K562 (cell line): ENCODE data around the gene USP50. TPM values are rescaled to one million over a fixed set of nuclear protein-coding genes. Genes with fewer than 3 reads are reported as not detected.

ENCODE experiments used
- ADNP ChIP-seq: fragments of 200-800 bp; sonication (Bioruptor generic); IDR thresholded peaks from 2 replicates; pipeline ENCODE4 v1.6.1; 2016; ENCODE audit warnings: missing genetic modification characterization, missing compliant biosample characterization
- ATF7 ChIP-seq: fragments of 450-650 bp; IDR thresholded peaks from 2 replicates; pipeline ENCODE4 v1.7.1; 2014; ENCODE audit warnings: mild to moderate bottlenecking, moderate library complexity
- CLOCK ChIP-seq: fragments of 250-450 bp; sonication (Bioruptor Pico); IDR thresholded peaks from 2 replicates; pipeline ENCODE4 v1.4.0; 2020; ENCODE audit warnings: mild to moderate bottlenecking, moderate library complexity, borderline replicate concordance
- CTCFL ChIP-seq: IDR thresholded peaks from 2 replicates; pipeline ENCODE4 v1.6.1; 2011; ENCODE audit warnings: borderline replicate concordance, low read depth, mild to moderate bottlenecking, moderate library complexity, low read length; ENCODE audit not compliant: insufficient read depth, poor library complexity, severe bottlenecking
- FOXP4 ChIP-seq: sonication (generic); formaldehyde crosslinking; IDR thresholded peaks from 2 replicates; pipeline ENCODE4 v1.8.0; 2022; ENCODE audit warnings: mild to moderate bottlenecking, missing genetic modification reagents, borderline replicate concordance
- HIVEP1 ChIP-seq: fragments of 250-450 bp; sonication (Bioruptor Pico); IDR thresholded peaks from 2 replicates; pipeline ENCODE4 v1.4.0; 2020; ENCODE audit warnings: mild to moderate bottlenecking
- KLF16 ChIP-seq: IDR thresholded peaks from 2 replicates; pipeline ENCODE4 v1.6.1; 2016; ENCODE audit warnings: antibody characterized with exemption
- MECOM ChIP-seq: fragments of 250-450 bp; sonication (Bioruptor Pico); IDR thresholded peaks from 2 replicates; pipeline ENCODE4 v1.8.0; 2022; ENCODE audit warnings: inconsistent platforms
- NCOR1 ChIP-seq: fragments of 450-650 bp; IDR thresholded peaks from 2 replicates; pipeline ENCODE4 v1.6.1; 2016; ENCODE audit warnings: mild to moderate bottlenecking, moderate library complexity
- POLR2A ChIP-seq: fragments of 450-650 bp; conservative IDR thresholded peaks from 2 replicates; pipeline ENCODE4 v1.6.1; 2016
- POLR3A ChIP-seq: IDR thresholded peaks from 2 replicates; pipeline ENCODE4 v1.6.1; 2011; ENCODE audit warnings: borderline replicate concordance, mild to moderate bottlenecking, moderate library complexity; ENCODE audit not compliant: insufficient read length, insufficient read depth; ENCODE audit errors: extremely low read depth
- SRSF9 ChIP-seq: fragments of 200-400 bp; formaldehyde crosslinking; IDR thresholded peaks from 2 replicates; pipeline ENCODE4 v1.6.1; 2017; ENCODE audit warnings: low read depth, low read length, borderline replicate concordance
- STAT5A ChIP-seq: IDR thresholded peaks from 2 replicates; pipeline ENCODE4 v1.6.1; 2012; ENCODE audit warnings: low read length, inconsistent platforms, borderline replicate concordance
- TCF3 ChIP-seq: sonication (generic); formaldehyde crosslinking; IDR thresholded peaks from 2 replicates; pipeline ENCODE4 v1.4.0; 2020; ENCODE audit warnings: mild to moderate bottlenecking, missing genetic modification reagents
- TGIF2 ChIP-seq: sonication (generic); formaldehyde crosslinking; IDR thresholded peaks from 2 replicates; pipeline ENCODE4 v1.8.1; 2022; ENCODE audit warnings: mild to moderate bottlenecking, missing genetic modification reagents, moderate library complexity
- ZBTB12 ChIP-seq: fragments of 250-450 bp; sonication (Bioruptor Pico); IDR thresholded peaks from 2 replicates; pipeline ENCODE4 v1.4.0; 2020
- ZBTB43 ChIP-seq: sonication (generic); formaldehyde crosslinking; IDR thresholded peaks from 2 replicates; pipeline ENCODE4 v1.8.0; 2023; ENCODE audit warnings: mild to moderate bottlenecking, missing genetic modification reagents
- ZNF121 ChIP-seq: sonication (generic); formaldehyde crosslinking; conservative IDR thresholded peaks from 2 replicates; pipeline ENCODE4 v1.8.0; 2022; ENCODE audit warnings: missing genetic modification reagents
- ZNF395 ChIP-seq: fragments of 200-800 bp; sonication (Bioruptor generic); IDR thresholded peaks from 2 replicates; pipeline ENCODE4 v1.6.1; 2017; ENCODE audit warnings: missing genetic modification characterization, missing compliant biosample characterization
- polyA plus RNA-seq, 8 experiments: library from polyadenylated mRNA; depleted of rRNA in 4 of 8; stranded (reverse) in 5 of 8; unstranded in 3 of 8; fragments of >200 nt; fragmentation: Nextera tagmentation in 2 of 8; fragmentation: Illumina TruSeq in 1 of 8; extraction: Ambion mirVana in 2 of 8; extraction: Trizol in 1 of 8; gene quantifications; 2 replicates each; pipeline versions ENCODE4 v1.2.1 to v1.2.3, GENCODE V29; 2011 to 2014; ENCODE audit warnings: inconsistent platforms in 1 of 8, missing spikeins in 1 of 8
- total RNA-seq, 7 experiments: library from RNA; depleted of rRNA in 6 of 7; stranded (reverse); fragments of >200 nt in 6 of 7; fragmentation: Illumina TruSeq in 2 of 7; extraction: Trizol in 2 of 7; gene quantifications; 2 replicates each; pipeline versions ENCODE4 v1.2.1 to v1.2.3, GENCODE V29; 2011 to 2021; ENCODE audit warnings: low replicate concordance in 1 of 7

Gene USP50
- total and polyA plus RNA-seq, 9 of the 15 experiments (the other 6 are each of a cell fraction or from before 2014, with no cell fraction given): not detected

- TF ChIP-seq ZBTB12 (CRISPR knock-in tag) (no peak), FOXP4 (no peak), NCOR1 (peak; percentile 93), TCF3 (CRISPR knock-in tag) (peak; percentile 89), ADNP (tag) (peak; percentile 31; the same call in 1 of the 2 replicates), STAT5A (peak; percentile 84), CTCFL (no peak), HIVEP1 (no peak), POLR3A (no peak), POLR2A (no peak), ZBTB43 (no peak), TGIF2 (CRISPR knock-in tag) (no peak), ZNF121 (CRISPR knock-in tag) (no peak), ATF7 (no peak), KLF16 (peak; percentile 88), ZNF395 (CRISPR knock-in tag) (no peak; the same call in 1 of the 2 replicates), CLOCK (CRISPR knock-in tag) (no peak), SRSF9 (no peak), MECOM (no peak)
Measured at GRCh38 chr15:50594311-50594710, 47.8 kb upstream of the USP50 start (continued).
